Gastroesophageal sphincter (tissue), 3 donors: Measurements from ENCODE around the gene CAV1.
A peak's percentile ranks its signal among the peaks of the same experiment; 100 is the strongest.

Experiments used
- CTCF ChIP-seq, 4 experiments: fragments of 200-600 bp in 2 of 4; fragments of 450-650 bp in 2 of 4; sonication (generic) in 1 of 4; IDR thresholded peaks; one replicate each; pipeline ENCODE4 v1.5.1; 2017 to 2019; ENCODE audit warnings: antibody characterized with exemption in 4 of 4, mild to moderate bottlenecking in 2 of 4, moderate library complexity in 2 of 4
- EP300 ChIP-seq: sonication (generic); formaldehyde crosslinking; IDR thresholded peaks from one replicate; pipeline ENCODE4 v1.6.1; 2017; ENCODE audit warnings: antibody characterized with exemption, mild to moderate bottlenecking
- POLR2AphosphoS5 ChIP-seq: sonication (generic); formaldehyde crosslinking; IDR thresholded peaks from one replicate; pipeline ENCODE4 v1.6.1; 2017; ENCODE audit warnings: antibody characterized with exemption

DNA sequence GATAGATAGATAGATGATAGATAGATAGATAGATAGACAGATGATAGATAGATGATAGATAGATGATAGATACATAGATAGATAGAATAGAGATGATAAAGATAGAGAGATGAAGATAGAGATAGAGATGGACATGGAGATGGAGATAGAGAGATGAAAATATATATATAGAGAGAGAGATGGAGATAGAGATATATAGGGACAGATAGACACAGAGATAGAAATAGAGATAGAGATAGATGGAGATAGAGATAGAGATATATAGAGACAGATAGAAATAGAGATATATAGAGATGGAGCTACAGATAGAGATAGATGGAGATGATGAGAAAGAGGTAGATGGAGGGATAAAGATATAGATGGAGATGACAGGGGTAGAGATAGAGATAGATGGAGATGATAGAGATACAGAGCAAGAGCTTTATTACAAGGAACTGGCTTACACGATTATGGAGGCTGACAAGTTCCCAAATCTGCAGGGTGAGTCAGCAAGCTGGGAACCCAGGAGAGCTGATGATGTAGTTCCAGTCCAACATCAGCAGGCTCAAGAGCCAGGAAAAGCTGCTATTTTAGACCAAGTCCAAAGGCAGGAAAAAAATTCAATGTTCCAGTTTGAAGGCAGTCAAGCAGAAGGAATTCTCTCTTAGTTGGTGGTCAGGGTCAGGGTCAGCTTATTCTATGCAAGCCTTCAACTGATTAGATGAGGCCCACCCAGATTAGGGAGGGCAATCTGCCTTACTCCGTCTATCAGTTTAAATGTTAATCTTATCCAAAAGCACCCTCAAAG lies 37.1 kb downstream of the CAV1 start:
- no peak for TF ChIP-seq CTCF (IDR thresholded peaks at IDR 0.05)
- TF ChIP-seq EP300, result no peak
- TF ChIP-seq POLR2AphosphoS5, result peak; percentile 78
